Activated CD4-positive, CD25-positive, alpha-beta regulatory T cell treated with anti-CD3 and anti-CD28 coated beads, Interleukin-2, amount 50 U/mL, for 16 hours (primary cell): ENCODE measurements around the gene RHO.

ENCODE experiments used
- DNase-seq: peaks from one replicate; pipeline ENCODE4 v3.0.0-alpha.2; 2020; ENCODE audit warnings: low read depth, low spot score

Gene RHO

GRCh38 chr3:129519896-129520715 is 8.3 kb upstream of the RHO start:
- no peak for DNase-seq

DNA sequence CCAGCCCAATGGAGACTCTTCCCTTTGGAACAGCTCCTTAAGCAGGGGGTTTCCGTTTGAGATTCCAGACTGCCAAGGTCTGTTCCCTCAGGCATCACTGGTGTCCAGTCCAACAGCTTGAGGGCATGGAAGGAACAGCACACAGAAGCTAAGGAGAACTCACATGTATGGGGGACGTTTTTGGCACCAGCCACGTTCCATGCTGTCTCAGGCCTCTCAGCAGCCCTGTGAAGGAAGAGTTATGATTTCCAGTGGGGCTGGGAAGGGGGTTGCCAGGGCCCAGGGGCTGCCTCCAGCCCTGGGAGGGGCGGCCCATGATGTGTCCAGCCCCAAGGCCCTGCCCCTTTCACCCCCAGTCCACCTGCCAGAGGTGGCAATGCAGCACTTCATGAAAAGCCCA is 7.5 kb upstream of the RHO start:
- no peak for DNase-seq

DNA sequence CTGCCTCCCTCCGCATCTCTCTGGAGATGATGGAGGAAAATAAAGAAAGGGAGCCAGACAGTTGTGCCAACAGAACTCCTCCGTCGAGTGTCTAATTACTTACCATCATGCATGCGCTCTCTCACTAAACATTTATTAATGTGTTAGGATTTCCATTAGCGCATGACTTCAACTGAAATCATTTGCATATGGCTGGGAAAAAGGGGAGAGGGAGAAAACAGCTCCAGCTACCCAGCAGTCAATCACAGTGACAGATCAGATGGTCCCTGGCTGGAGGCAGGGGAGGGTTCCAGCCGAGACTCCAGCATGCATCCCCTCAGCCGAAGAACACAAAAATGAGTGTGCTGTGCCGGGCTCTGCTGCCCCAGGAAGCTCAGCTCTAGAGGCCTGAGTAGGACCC is 6.8 kb upstream of the RHO start:
- no peak for DNase-seq

DNA sequence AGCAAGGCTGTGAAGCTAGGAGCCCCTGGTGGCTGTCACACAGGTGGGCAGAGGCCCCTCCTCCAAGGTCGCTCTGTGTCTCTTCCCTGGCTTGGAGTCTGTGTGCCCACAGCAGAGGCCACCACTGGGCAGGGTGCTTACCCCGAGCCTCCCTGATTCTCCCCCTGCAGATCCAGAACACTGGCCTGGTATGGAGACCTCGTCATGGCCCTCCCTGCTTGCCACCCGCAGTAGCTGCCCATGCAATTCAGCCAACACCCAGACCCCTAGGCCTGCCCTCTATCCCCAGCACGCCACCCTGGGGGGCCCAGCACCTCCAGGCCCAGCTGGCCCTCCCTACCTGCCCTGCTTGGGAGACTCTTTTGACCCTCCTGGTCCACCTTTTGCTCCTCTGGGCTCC is 5.5 kb upstream of the RHO start:
- DNase-seq = no peak

DNA sequence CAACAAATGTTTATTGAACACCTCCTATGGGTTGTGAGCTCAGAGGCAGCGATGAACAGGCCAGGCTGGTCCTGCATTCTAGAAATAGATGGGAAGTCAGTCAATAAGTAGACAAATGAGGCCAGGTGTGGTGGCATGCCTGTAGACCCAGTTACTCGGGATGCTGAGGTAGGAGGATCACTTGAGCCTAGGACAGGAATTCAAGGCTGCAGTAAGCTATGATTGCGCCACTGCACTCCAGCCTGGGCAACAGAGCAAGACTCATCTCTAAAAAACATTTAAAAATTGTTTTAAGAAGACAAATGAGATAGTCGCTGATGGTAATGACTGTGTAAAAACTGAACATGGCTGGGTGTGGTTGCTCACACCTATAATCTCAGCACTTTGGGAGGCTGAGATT is 4.4 kb upstream of the RHO start:
- DNase-seq = no peak

DNA sequence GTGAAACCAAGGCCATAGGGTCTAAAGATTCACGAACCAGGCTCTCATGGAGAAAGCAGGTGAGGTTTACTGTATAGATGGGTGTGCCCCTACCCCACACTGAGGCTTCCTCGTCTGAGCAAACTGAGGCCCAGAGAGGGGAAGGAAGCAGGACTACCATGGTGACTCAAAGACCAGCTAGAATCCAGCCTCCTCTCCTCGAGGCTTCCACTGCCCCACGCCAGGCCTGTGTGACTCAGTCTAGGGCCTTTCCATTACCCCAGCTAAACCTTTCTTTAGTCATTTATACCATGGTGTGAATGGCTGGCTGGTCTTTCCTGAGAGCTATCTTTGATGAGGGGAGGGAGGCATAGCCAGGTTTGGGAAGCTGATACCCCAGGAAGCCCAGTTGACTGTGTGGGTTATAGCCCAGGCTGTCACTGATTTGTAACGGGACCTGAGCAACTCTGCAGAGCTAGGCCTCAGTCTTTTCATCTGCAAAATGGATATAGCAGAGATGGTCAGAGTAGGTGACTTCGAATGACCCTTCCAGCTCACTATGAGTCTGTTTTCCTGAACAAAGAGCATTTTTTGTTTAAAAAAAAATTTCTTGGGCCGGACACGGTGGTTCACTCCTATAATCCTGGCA is 3.0 kb upstream of the RHO start:
- DNase-seq = no peak

DNA sequence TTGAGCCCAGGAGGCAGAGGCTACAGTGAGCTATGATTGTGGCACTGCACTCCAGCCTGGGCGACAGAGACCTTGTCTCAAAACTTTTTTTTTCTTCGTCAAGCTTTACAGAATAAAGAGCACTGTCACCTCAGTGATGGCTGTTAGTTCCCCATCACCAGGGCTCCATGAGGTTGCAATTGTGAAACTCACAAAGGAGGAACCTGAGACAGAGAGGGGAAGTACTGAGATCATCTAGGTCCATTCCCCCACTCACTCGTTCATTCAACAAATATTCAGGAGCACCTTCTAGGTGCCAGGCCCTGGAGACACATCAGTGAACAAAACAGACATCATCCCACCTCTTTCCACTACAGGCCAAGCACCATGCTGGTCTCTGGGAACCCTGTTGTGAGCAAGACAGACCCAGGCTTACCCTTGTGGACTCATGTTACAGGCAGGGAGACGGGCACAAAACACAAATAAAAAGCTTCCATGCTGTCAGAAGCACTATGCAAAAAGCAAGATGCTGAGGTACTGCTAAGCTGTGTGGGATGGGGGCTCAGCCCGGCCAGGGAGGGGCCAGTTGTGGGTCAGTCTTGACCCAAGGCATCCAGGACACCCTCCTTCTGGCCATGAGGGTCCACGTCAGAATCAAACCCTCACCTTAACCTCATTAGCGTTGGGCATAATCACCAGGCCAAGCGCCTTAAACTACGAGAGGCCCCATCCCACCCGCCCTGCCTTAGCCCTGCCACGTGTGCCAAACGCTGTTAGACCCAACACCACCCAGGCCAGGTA is 2.1 kb upstream of the RHO start:
- no peak for DNase-seq

- no peak for DNase-seq
Measured at GRCh38 chr3:129527262-129527661, 1.2 kb upstream of the RHO start.

DNA sequence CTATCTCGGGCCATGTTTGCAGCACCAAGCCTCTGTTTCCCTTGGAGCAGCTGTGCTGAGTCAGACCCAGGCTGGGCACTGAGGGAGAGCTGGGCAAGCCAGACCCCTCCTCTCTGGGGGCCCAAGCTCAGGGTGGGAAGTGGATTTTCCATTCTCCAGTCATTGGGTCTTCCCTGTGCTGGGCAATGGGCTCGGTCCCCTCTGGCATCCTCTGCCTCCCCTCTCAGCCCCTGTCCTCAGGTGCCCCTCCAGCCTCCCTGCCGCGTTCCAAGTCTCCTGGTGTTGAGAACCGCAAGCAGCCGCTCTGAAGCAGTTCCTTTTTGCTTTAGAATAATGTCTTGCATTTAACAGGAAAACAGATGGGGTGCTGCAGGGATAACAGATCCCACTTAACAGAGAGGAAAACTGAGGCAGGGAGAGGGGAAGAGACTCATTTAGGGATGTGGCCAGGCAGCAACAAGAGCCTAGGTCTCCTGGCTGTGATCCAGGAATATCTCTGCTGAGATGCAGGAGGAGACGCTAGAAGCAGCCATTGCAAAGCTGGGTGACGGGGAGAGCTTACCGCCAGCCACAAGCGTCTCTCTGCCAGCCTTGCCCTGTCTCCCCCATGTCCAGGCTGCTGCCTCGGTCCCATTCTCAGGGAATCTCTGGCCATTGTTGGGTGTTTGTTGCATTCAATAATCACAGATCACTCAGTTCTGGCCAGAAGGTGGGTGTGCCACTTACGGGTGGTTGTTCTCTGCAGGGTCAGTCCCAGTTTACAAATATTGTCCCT is 1.2 kb downstream of the RHO start:
- DNase-seq = no peak

DNA sequence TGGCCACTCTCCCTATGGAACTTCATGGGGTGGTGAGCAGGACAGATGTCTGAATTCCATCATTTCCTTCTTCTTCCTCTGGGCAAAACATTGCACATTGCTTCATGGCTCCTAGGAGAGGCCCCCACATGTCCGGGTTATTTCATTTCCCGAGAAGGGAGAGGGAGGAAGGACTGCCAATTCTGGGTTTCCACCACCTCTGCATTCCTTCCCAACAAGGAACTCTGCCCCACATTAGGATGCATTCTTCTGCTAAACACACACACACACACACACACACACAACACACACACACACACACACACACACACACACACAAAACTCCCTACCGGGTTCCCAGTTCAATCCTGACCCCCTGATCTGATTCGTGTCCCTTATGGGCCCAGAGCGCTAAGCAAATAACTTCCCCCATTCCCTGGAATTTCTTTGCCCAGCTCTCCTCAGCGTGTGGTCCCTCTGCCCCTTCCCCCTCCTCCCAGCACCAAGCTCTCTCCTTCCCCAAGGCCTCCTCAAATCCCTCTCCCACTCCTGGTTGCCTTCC is 1.9 kb downstream of the RHO start:
- no peak for DNase-seq

DNA sequence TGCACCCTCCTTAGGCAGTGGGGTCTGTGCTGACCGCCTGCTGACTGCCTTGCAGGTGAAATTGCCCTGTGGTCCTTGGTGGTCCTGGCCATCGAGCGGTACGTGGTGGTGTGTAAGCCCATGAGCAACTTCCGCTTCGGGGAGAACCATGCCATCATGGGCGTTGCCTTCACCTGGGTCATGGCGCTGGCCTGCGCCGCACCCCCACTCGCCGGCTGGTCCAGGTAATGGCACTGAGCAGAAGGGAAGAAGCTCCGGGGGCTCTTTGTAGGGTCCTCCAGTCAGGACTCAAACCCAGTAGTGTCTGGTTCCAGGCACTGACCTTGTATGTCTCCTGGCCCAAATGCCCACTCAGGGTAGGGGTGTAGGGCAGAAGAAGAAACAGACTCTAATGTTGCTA is 2.4 kb downstream of the RHO start:
- no peak for DNase-seq

DNA sequence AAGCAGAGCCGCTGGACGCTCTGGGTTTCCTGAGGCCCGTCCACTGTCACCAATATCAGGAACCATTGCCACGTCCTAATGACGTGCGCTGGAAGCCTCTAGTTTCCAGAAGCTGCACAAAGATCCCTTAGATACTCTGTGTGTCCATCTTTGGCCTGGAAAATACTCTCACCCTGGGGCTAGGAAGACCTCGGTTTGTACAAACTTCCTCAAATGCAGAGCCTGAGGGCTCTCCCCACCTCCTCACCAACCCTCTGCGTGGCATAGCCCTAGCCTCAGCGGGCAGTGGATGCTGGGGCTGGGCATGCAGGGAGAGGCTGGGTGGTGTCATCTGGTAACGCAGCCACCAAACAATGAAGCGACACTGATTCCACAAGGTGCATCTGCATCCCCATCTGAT is 3.3 kb downstream of the RHO start:
- no peak for DNase-seq

GRCh38 chr3:129532261-129532660 is 3.8 kb downstream of the RHO start:
- no peak for DNase-seq

DNA sequence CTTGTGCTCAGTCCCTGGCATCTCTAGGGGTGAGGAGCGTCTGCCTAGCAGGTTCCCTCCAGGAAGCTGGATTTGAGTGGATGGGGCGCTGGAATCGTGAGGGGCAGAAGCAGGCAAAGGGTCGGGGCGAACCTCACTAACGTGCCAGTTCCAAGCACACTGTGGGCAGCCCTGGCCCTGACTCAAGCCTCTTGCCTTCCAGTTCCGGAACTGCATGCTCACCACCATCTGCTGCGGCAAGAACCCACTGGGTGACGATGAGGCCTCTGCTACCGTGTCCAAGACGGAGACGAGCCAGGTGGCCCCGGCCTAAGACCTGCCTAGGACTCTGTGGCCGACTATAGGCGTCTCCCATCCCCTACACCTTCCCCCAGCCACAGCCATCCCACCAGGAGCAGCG is 5.0 kb downstream of the RHO start:
- DNase-seq = no peak

- DNase-seq = no peak
Measured at GRCh38 chr3:129534428-129535027, 6.1 kb downstream of the RHO start.

- no peak for DNase-seq
Measured at GRCh38 chr3:129535075-129535474, 6.6 kb downstream of the RHO start.

- no peak for DNase-seq
Measured at GRCh38 chr3:129536374-129536667, 7.9 kb downstream of the RHO start.

DNA sequence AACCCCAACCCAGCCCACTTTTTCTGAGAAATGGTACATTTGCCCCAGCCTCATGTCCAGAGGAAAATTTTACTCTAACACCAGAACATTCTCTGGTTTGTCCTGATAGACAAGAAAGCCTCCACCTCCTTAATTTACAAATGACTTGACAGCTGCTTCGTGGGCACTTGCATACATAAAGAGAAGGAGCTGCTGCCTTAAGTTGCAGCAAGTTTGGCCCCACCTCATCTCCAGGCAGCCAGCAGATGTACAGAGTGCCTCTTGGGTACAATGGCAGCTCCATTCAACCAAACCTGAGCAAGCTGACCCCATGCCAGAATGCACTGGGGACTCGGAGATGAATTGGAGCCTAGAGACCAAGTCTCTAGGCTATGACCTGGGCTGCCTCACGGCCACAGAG is 8.4 kb downstream of the RHO start:
- DNase-seq = no peak

GRCh38 chr3:129539206-129539605 is 10.8 kb downstream of the RHO start:
- no peak for DNase-seq

GRCh38 chr3:129540776-129541516 is 12.5 kb downstream of the RHO start:
- no peak for DNase-seq

GRCh38 chr3:129542747-129543146 is 14.3 kb downstream of the RHO start:
- DNase-seq = no peak
